A549 (cell line): ENCODE data around the gene NECTIN1.

Source experiments
- CBX8 ChIP-seq: fragments of 200-600 bp; sonication (generic); IDR thresholded peaks from 2 replicates; pipeline ENCODE4 v1.6.1; 2016
- CHD4 ChIP-seq: fragments of 200-600 bp; sonication (generic); IDR thresholded peaks from 2 replicates; pipeline ENCODE4 v1.6.1; 2016; ENCODE audit warnings: antibody characterized with exemption, mild to moderate bottlenecking, borderline replicate concordance
- CTCF ChIP-seq: fragments of >200 bp; sonication (Bioruptor Twin); formaldehyde crosslinking; IDR thresholded peaks from 3 replicates; pipeline ENCODE4 v1.5.1; 2016
- E2F6 ChIP-seq: IDR thresholded peaks from 2 replicates; pipeline ENCODE4 v1.6.1; 2012; ENCODE audit warnings: low read depth, borderline replicate concordance
- EP300 ChIP-seq, 2 experiments: fragments of >200 bp; sonication (Bioruptor Twin); formaldehyde crosslinking; IDR thresholded peaks; 2 replicates in 1 of 2; 3 replicates in 1 of 2; pipeline ENCODE4 v1.6.1; 2016 to 2017
- MAZ ChIP-seq: fragments of 150-350 bp; IDR thresholded peaks from 2 replicates; pipeline ENCODE4 v1.6.1; 2014; ENCODE audit warnings: antibody characterized with exemption, low read depth, low read length, borderline replicate concordance
- MYC ChIP-seq: IDR thresholded peaks from 2 replicates; pipeline ENCODE4 v1.6.1; 2012; ENCODE audit warnings: mild to moderate bottlenecking, inconsistent platforms, low read length, improper control_type of control experiment, borderline replicate concordance
- POLR2A ChIP-seq: IDR thresholded peaks from 2 replicates; pipeline ENCODE4 v1.6.1; 2012; ENCODE audit warnings: mild to moderate bottlenecking, low read length
- RAD21 ChIP-seq, 2 experiments: fragments of >200 bp in 1 of 2; sonication (Bioruptor Twin) in 1 of 2; formaldehyde crosslinking in 1 of 2; IDR thresholded peaks in 1 of 2; conservative IDR thresholded peaks in 1 of 2; 2 replicates in 1 of 2; 3 replicates in 1 of 2; pipeline ENCODE4 v1.6.1; 2012 to 2018; ENCODE audit warnings: inconsistent platforms in 1 of 2
- TP53 ChIP-seq: fragments of 250-450 bp; sonication (Bioruptor Pico); IDR thresholded peaks from 2 replicates; pipeline ENCODE4 v1.5.0; 2021; ENCODE audit warnings: mild to moderate bottlenecking, moderate library complexity
- USF2 ChIP-seq: fragments of 450-650 bp; IDR thresholded peaks from 2 replicates; pipeline ENCODE4 v1.6.1; 2014; ENCODE audit warnings: antibody characterized with exemption

GRCh38 chr11:119661226-119661625, 67.8 kb downstream of the NECTIN1 start:
- TF ChIP-seq CTCF, result no peak
- no peak for TF ChIP-seq MAZ
- no peak for TF ChIP-seq CBX8
- TF ChIP-seq MYC, result no peak
- TF ChIP-seq USF2, result no peak
- TF ChIP-seq EP300 (IDR thresholded peaks at IDR 0.05), result no peak
- no peak for TF ChIP-seq E2F6
- no peak for TF ChIP-seq CHD4
- TF ChIP-seq TP53 (CRISPR knock-in tag), result no peak
- TF ChIP-seq RAD21 (conservative IDR thresholded peaks at IDR 0.05 in 1 of 2, IDR thresholded peaks at IDR 0.05 in 1 of 2), result no peak
- TF ChIP-seq POLR2A, result no peak
